Measurements from ENCODE around the gene FOXN1. TPM values are rescaled to one million over a fixed set of nuclear protein-coding genes. Genes with fewer than 3 reads are reported as not detected.

FOXN1 gene
- polyA plus RNA-seq, 2 of the 4 experiments (the other 2 are of a cell fraction), result not detected

DNA sequence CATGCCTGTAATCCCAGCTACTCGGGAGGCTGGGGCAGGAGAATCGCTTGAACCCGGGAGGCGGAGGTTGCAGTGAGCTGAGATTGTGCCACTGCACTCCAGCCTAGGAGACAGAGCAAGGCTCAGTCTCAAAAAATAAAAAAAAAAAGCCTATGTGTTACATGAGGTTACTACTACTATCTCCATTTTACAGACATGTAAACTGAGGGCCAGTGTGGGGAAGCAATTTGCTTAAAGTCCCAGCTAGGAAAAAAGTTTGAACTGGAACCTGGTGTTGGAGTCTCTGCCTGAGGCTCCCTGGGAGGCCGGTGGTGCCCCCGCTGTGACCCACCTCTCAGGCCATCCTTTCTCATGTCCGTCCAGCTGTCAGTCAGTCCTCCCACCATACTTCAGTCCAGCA lies 28.2 kb upstream of the FOXN1 start:
- 91% methylated on average over 7 of the region's 7 CpGs for WGBS (ENCODE audit: missing lambda C conversion rate)
- Histone ChIP-seq H3K4me2 (no peak overlapping the region), H3K9me3 (no peaks in the 10 kb centered on the region), H3K4me1 (peaks cover 25% of the 10 kb centered on the region), H3K4me3 (no peak overlapping the region), H3K27ac (no peak overlapping the region)
- ChIA-PET CTCF (interaction anchor here (1.1 to 7.7 kb wide), 2 partner anchors 16 to 62 kb away, joined by 4 to 47 read pairs; no protein-coding TSS in a partner anchor), POLR2A (no interaction called here)
- TF ChIP-seq HEYL (CRISPR knock-in tag; IDR thresholded peaks at IDR 0.05) (no peak), PHF8 (IDR thresholded peaks at IDR 0.05; ENCODE audit: borderline replicate concordance, low read depth) (no peak), JUNB (IDR thresholded peaks at IDR 0.05) (no peak), KDM1A (IDR thresholded peaks at IDR 0.05; ENCODE audit: low read depth) (peak; percentile 76), CBX2 (IDR thresholded peaks at IDR 0.05; ENCODE audit: borderline replicate concordance, low read depth) (no peak), CHD2 (IDR thresholded peaks at IDR 0.05; ENCODE audit: low read length, partially characterized antibody) (no peak), BHLHE40 (IDR thresholded peaks at IDR 0.05; ENCODE audit: low read depth, low read length) (no peak)
- FAIRE-seq (no peak), ATAC-seq (no peak), DNase-seq (ENCODE audit: low read depth in 1 of 2, low spot score in 1 of 2) (no peak)

DNA sequence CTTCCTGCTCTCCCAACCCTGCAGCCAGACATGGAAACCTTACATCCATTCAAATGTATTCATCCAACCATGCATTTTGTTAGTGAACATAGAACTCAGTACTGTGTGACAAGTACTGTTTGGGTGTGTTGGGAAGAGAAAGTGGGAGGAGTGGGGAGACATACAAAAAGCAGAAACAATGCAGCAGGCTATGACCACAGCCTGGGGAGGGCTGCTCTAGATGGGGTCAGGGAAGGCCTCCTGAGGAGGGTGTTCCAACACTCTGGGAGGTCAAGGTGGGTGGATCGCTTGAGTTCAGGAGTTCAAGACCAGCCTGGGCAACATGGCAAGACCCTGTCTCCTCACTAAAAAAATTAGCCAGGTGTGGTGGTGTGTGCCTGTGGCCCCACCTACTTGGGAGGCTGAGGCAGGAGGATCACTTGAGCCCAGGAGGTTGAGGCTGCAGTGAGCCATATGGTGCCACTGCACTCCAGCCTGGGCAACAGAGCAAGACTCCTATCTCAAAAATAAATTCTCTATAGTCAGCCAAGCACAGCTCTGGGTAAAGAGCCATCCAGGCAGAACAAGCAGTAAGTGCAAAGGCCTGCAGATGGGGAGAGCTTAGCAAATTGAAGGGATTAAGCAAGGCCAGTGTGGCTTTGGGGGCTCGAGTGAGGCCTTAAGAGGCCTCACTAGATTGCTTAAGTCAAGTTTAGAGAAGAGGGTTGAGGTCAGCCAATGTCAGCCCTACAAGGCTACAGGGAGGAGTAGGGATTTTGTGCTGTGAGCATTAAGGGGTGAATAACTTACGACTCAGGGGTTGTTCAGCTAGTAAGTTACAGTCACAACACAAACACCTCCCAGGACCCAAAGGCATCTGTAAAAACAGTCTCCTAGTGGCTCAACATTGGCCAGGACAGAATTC lies 27.2 kb upstream of the FOXN1 start:
- DNase-seq (ENCODE audit: low read depth in 1 of 2, low spot score in 1 of 2) (no peak), ATAC-seq (no peak), FAIRE-seq (no peak)
- H3K4me3 ChIP-seq, result no peak overlapping the region
- POLR2A ChIA-PET, result no interaction called here
- peaks cover 25% of the 10 kb centered on the region for H3K4me1 ChIP-seq
- no peaks in the 10 kb centered on the region for H3K9me3 ChIP-seq
- CTCF ChIA-PET, result interaction anchor here (1.3 to 7.7 kb wide), 3 partner anchors 15 to 61 kb away, joined by 3 to 47 read pairs (median 5); no protein-coding TSS in a partner anchor
- WGBS (ENCODE audit: missing lambda C conversion rate), result 59% methylated on average over 3 of the region's 3 CpGs
- no peak overlapping the region for H3K27ac ChIP-seq
- no peak overlapping the region for H3K4me2 ChIP-seq
- TF ChIP-seq ESRRA (IDR thresholded peaks at IDR 0.05; ENCODE audit: borderline replicate concordance, low read length), result no peak
- no peak for TF ChIP-seq EHF (CRISPR knock-in tag; IDR thresholded peaks at IDR 0.05)
- TF ChIP-seq RARB (CRISPR knock-in tag; IDR thresholded peaks at IDR 0.05), result no peak
- no peak for TF ChIP-seq TP53 (CRISPR knock-in tag; IDR thresholded peaks at IDR 0.05)
- no peak for TF ChIP-seq JUNB (IDR thresholded peaks at IDR 0.05)
- no peak for TF ChIP-seq PHF8 (IDR thresholded peaks at IDR 0.05; ENCODE audit: borderline replicate concordance, low read depth)
- TF ChIP-seq, protein P1, sequence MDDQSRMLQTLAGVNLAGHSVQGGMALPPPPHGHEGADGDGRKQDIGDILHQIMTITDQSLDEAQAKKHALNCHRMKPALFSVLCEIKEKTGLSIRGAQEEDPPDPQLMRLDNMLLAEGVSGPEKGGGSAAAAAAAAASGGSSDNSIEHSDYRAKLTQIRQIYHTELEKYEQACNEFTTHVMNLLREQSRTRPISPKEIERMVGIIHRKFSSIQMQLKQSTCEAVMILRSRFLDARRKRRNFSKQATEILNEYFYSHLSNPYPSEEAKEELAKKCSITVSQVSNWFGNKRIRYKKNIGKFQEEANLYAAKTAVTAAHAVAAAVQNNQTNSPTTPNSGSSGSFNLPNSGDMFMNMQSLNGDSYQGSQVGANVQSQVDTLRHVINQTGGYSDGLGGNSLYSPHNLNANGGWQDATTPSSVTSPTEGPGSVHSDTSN (IDR thresholded peaks at IDR 0.05), result no peak
- no peak for TF ChIP-seq RFX5 (IDR thresholded peaks at IDR 0.05)
- TF ChIP-seq TFCP2L1 (CRISPR knock-in tag; IDR thresholded peaks at IDR 0.05), result no peak
- no peak for TF ChIP-seq SREBF2 (IDR thresholded peaks at IDR 0.05)
- TF ChIP-seq, protein P2, sequence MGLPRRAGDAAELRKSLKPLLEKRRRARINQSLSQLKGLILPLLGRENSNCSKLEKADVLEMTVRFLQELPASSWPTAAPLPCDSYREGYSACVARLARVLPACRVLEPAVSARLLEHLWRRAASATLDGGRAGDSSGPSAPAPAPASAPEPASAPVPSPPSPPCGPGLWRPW (IDR thresholded peaks at IDR 0.05), result no peak
- no peak for TF ChIP-seq CHD4 (IDR thresholded peaks at IDR 0.05; ENCODE audit: borderline replicate concordance)
- TF ChIP-seq, protein P3, sequence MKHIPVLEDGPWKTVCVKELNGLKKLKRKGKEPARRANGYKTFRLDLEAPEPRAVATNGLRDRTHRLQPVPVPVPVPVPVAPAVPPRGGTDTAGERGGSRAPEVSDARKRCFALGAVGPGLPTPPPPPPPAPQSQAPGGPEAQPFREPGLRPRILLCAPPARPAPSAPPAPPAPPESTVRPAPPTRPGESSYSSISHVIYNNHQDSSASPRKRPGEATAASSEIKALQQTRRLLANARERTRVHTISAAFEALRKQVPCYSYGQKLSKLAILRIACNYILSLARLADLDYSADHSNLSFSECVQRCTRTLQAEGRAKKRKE (CRISPR knock-in tag; IDR thresholded peaks at IDR 0.05; ENCODE audit: low read depth), result no peak
- TF ChIP-seq BHLHE40 (IDR thresholded peaks at IDR 0.05; ENCODE audit: low read depth, low read length), result no peak
- no peak for TF ChIP-seq POLR2A (IDR thresholded peaks at IDR 0.05; ENCODE audit: low read length)
- no peak for TF ChIP-seq SMC3 (IDR thresholded peaks at IDR 0.05)
- no peak for TF ChIP-seq HEYL (CRISPR knock-in tag; IDR thresholded peaks at IDR 0.05)

DNA sequence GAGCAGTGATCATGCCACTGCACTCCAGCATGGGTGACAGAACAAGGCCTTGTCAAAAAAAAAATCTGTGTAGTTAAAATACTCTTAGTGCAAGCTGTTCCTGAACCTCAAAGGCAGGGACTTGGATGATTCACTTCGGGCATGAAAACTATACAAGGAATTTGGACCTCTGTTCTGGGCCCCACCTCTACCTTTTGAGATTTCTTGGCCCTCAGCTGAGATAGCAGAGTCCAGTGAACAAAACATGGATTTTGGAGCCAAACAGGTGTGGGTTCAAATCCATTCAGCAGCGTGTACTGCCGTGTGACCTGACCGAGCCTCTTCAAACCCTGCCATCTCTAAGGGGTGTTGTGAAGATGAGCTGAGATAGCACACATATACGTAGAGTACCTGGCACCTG lies 25.9 kb upstream of the FOXN1 start:
- no peak for TF ChIP-seq EHF (CRISPR knock-in tag; IDR thresholded peaks at IDR 0.05)
- TF ChIP-seq, protein P4, sequence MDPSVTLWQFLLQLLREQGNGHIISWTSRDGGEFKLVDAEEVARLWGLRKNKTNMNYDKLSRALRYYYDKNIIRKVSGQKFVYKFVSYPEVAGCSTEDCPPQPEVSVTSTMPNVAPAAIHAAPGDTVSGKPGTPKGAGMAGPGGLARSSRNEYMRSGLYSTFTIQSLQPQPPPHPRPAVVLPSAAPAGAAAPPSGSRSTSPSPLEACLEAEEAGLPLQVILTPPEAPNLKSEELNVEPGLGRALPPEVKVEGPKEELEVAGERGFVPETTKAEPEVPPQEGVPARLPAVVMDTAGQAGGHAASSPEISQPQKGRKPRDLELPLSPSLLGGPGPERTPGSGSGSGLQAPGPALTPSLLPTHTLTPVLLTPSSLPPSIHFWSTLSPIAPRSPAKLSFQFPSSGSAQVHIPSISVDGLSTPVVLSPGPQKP (IDR thresholded peaks at IDR 0.05; ENCODE audit: low read depth, low read length), result no peak
- no peak for TF ChIP-seq EHMT2 (IDR thresholded peaks at IDR 0.05; ENCODE audit: low read depth)
- TF ChIP-seq EP300 (IDR thresholded peaks at IDR 0.05), result no peak
- TF ChIP-seq KDM5A (IDR thresholded peaks at IDR 0.05), result no peak
- no peak for TF ChIP-seq RAD21 (conservative IDR thresholded peaks at IDR 0.05 in 1 of 2, IDR thresholded peaks at IDR 0.05 in 1 of 2)
- FAIRE-seq (no peak), DNase-seq (ENCODE audit: low read depth in 1 of 2, low spot score in 1 of 2) (no peak), ATAC-seq (no peak)
- ChIA-PET POLR2A (no interaction called here), CTCF (interaction anchor here (1.1 to 7.7 kb wide), 3 partner anchors 10 to 20 kb away, joined by 4 to 47 read pairs (median 5); no protein-coding TSS in a partner anchor)
- 70% methylated on average over 5 of the region's 5 CpGs for WGBS (ENCODE audit: missing lambda C conversion rate)
- H3K4me2 ChIP-seq, result no peak overlapping the region
- H3K4me3 ChIP-seq, result no peak overlapping the region
- peaks cover 18% of the 10 kb centered on the region for H3K4me1 ChIP-seq
- no peaks in the 10 kb centered on the region for H3K9me3 ChIP-seq
- no peak overlapping the region for H3K27ac ChIP-seq

Data from A549 (cell line).